ENCODE data around the gene RRM1. TPM values are rescaled to one million over a fixed set of nuclear protein-coding genes. Genes with fewer than 3 reads are reported as not detected.

Gene RRM1
- polyA plus RNA-seq, 1 donor = 48.2 TPM

DNA sequence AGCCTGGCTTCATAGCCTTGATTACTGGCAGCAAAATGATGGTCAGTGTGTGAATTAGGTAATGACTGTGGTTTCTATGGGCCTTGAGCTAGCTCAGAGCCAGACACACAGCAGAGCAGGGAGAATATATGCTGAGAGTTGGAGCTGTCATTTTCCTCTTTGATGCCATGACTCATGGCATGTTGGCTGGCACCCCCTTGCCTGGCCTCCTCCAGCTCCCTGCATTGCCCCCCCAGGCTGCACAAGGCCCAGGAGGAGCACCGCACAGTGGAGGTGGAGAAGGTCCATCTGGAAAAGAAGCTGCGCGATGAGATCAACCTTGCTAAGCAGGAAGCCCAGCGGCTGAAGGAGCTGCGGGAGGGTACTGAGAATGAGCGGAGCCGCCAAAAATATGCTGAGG is 20.3 kb upstream of the RRM1 start:
- no peaks in the 10 kb centered on the region for H3K9me3 ChIP-seq (ENCODE audit: control insufficient read depth, low read depth, low read length)
- no peak overlapping the region for H3K27ac ChIP-seq (ENCODE audit: low read length)
- no peak overlapping the region for H3K4me3 ChIP-seq (ENCODE audit: low read length)
- no peak for DNase-seq
- H3K4me1 ChIP-seq (ENCODE audit: control insufficient read depth, insufficient read depth, low read length) = no peaks in the 10 kb centered on the region
- H3K27me3 ChIP-seq (ENCODE audit: control insufficient read depth, insufficient read depth, low read length) = no peaks in the 10 kb centered on the region
- H3K36me3 ChIP-seq (ENCODE audit: control insufficient read depth, insufficient read depth, low read length) = peaks cover 4% of the 10 kb centered on the region
- WGBS (ENCODE audit: insufficient coverage, low lambda C conversion rate) = no CpG with 5 or more reads among the region's 7 CpGs

DNA sequence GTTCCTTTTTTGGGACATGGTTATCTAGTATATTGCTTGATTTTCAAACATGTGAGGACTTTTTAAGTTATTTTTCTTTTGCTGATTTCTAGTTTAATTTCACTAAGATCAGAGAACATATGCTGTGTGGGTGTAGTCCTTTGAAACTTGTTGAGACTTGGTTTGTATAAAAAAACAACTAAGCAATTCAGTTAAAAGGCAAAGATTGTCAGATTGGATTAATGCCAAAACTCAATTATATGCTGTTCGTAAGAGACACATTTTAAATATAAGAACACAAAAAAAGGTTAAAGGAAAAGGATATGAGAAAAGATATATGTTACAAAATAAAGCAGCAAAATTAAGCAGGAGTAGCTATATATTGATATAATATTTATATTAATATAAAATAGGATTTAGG is 17.8 kb upstream of the RRM1 start:
- no peak overlapping the region for H3K27ac ChIP-seq (ENCODE audit: low read length)
- no peaks in the 10 kb centered on the region for H3K9me3 ChIP-seq (ENCODE audit: control insufficient read depth, low read depth, low read length)
- WGBS (ENCODE audit: insufficient coverage, low lambda C conversion rate) = 83% methylated on average over 1 of the region's 1 CpG

DNA sequence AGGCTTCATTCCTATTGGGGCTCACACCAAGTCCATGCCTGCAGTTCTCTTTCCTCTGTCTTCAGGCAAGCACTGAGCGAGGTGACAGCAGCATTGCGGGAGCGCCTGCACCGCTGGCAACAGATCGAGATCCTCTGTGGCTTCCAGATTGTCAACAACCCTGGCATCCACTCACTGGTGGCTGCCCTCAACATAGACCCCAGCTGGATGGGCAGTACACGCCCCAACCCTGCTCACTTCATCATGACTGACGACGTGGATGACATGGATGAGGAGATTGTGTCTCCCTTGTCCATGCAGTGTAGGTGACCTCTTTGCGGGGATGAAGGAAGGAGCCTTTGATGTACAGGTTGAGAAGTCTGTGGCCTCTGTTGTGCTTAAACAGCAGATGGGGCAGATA is 11.4 kb upstream of the RRM1 start:
- no CpG with 5 or more reads among the region's 9 CpGs for WGBS (ENCODE audit: insufficient coverage, low lambda C conversion rate)
- no peak for DNase-seq
- H3K27ac ChIP-seq (ENCODE audit: low read length) = no peak overlapping the region
- no peaks in the 10 kb centered on the region for H3K9me3 ChIP-seq (ENCODE audit: control insufficient read depth, low read depth, low read length)
- H3K27me3 ChIP-seq (ENCODE audit: control insufficient read depth, insufficient read depth, low read length) = no peaks in the 10 kb centered on the region
- no peaks in the 10 kb centered on the region for H3K4me1 ChIP-seq (ENCODE audit: control insufficient read depth, insufficient read depth, low read length)
- H3K36me3 ChIP-seq (ENCODE audit: control insufficient read depth, insufficient read depth, low read length) = peaks cover 36% of the 10 kb centered on the region
- no peak overlapping the region for H3K4me3 ChIP-seq (ENCODE audit: low read length)

More for the DNA sequence above, 17.8 kb upstream of the RRM1 start:
- H3K4me1 ChIP-seq (ENCODE audit: control insufficient read depth, insufficient read depth, low read length) = no peaks in the 10 kb centered on the region
- no peaks in the 10 kb centered on the region for H3K27me3 ChIP-seq (ENCODE audit: control insufficient read depth, insufficient read depth, low read length)
- no peak for DNase-seq
- H3K4me3 ChIP-seq (ENCODE audit: low read length) = no peak overlapping the region
- peaks cover 7% of the 10 kb centered on the region for H3K36me3 ChIP-seq (ENCODE audit: control insufficient read depth, insufficient read depth, low read length)

DNA sequence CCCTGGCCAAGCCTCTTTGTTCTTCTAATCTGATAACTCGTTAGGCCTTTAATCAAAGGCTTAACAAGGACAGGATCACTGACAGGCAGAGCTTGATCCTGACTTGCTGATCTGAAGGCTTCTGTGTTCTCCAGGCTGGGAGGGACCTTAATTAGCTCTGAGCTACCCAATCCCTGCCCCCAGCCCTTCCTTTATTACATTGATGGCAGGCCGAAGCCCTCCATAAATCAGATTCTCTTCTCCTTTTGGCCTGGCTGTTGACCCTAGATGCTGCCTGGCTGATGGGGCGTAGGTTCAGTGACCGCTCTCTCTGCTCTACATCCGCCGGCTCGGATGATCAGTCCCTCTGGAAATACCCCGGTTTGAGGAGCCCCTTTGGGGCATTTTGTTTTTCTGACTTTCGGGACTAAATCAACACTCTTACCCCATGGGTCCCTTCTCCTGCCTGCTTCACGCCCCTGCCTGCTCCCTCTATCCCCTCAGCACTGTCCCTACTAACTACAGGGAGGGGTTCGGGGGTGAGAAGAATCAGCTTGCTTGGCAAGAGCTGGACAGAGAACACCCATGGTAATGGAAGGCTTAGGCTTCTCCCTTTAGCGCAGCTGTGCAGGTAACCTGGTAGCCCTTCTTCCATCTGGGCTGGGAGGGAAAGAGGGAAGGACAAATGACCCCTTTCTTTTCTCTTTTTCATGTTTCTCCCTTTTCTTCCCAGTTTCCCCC is 10.0 kb upstream of the RRM1 start:
- H3K36me3 ChIP-seq (ENCODE audit: control insufficient read depth, insufficient read depth, low read length) = peaks cover 42% of the 10 kb centered on the region
- H3K9me3 ChIP-seq (ENCODE audit: control insufficient read depth, low read depth, low read length) = no peaks in the 10 kb centered on the region
- no peak overlapping the region for H3K27ac ChIP-seq (ENCODE audit: low read length)
- DNase-seq = no peak
- no peak overlapping the region for H3K4me3 ChIP-seq (ENCODE audit: low read length)
- H3K4me1 ChIP-seq (ENCODE audit: control insufficient read depth, insufficient read depth, low read length) = no peaks in the 10 kb centered on the region
- whole genome bisulfite sequencing (ENCODE audit: insufficient coverage, low lambda C conversion rate) = 100% methylated on average over 1 of the region's 12 CpGs
- H3K27me3 ChIP-seq (ENCODE audit: control insufficient read depth, insufficient read depth, low read length) = no peaks in the 10 kb centered on the region

DNA sequence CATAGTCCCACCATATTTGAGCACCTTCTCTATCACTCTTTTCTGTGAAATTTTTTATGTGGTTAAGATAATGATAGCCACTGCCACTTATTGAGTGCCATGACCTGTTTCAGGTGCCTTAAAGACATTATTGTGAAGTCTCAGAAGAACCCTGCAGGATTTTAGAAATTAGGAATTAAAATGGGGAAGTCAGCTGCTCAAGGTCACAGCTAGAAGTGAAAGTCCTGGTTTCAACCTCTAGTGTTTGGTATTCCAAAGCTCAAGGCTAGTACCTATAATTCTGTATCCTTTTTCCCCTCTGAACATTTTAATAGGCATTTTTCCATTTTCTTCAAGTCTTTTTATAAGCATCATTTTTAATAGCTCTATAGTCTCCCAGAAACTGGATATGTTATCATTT is 9.0 kb upstream of the RRM1 start:
- Histone ChIP-seq H3K27me3 (ENCODE audit: control insufficient read depth, insufficient read depth, low read length) (no peaks in the 10 kb centered on the region), H3K4me1 (ENCODE audit: control insufficient read depth, insufficient read depth, low read length) (no peaks in the 10 kb centered on the region), H3K4me3 (ENCODE audit: low read length) (no peak overlapping the region), H3K9me3 (ENCODE audit: control insufficient read depth, low read depth, low read length) (no peaks in the 10 kb centered on the region), H3K36me3 (ENCODE audit: control insufficient read depth, insufficient read depth, low read length) (peaks cover 44% of the 10 kb centered on the region), H3K27ac (ENCODE audit: low read length) (no peak overlapping the region)
- no peak for DNase-seq

DNA sequence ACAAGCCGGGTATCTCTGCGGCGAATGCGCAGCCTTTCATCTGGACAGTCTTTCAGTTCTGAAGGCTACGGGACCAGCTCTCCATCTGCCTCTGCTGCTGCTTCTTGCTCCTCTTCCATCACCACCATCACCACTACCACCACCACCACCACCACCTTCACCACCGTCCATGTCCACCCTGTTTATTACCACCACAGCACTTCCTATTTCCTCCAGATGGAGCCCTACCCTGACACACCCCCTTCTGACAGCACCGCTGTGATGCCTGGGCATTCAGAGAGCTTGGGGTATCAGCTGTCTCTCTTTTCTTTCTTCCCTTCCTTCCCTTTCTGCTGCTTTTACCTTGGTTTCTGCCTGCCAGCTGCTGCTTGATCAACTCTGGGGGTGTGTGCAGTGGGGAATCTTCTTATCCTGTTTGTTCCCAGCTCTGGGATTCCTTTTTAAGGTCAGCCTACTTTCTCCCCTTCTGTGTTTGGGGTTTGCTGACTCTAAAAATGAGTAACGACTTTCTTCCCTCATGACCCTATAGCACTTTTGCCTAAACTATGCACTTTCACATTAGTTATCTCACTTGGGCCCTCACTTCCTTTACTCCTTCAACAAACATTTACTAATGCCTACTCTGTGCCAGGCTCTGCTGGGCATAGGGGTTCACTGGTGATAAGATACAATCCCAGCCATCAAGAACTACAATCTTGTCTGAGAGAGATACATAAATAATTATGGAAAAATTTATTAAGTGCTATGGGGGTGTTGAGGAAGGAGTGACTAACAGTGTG is 7.8 kb upstream of the RRM1 start:
- 67% methylated on average over 1 of the region's 8 CpGs for WGBS (ENCODE audit: insufficient coverage, low lambda C conversion rate)
- no peak for DNase-seq
- no peaks in the 10 kb centered on the region for H3K4me1 ChIP-seq (ENCODE audit: control insufficient read depth, insufficient read depth, low read length)
- H3K9me3 ChIP-seq (ENCODE audit: control insufficient read depth, low read depth, low read length) = no peaks in the 10 kb centered on the region
- H3K27ac ChIP-seq (ENCODE audit: low read length) = no peak overlapping the region
- H3K36me3 ChIP-seq (ENCODE audit: control insufficient read depth, insufficient read depth, low read length) = peaks cover 44% of the 10 kb centered on the region
- H3K4me3 ChIP-seq (ENCODE audit: low read length) = no peak overlapping the region
- no peaks in the 10 kb centered on the region for H3K27me3 ChIP-seq (ENCODE audit: control insufficient read depth, insufficient read depth, low read length)

DNA sequence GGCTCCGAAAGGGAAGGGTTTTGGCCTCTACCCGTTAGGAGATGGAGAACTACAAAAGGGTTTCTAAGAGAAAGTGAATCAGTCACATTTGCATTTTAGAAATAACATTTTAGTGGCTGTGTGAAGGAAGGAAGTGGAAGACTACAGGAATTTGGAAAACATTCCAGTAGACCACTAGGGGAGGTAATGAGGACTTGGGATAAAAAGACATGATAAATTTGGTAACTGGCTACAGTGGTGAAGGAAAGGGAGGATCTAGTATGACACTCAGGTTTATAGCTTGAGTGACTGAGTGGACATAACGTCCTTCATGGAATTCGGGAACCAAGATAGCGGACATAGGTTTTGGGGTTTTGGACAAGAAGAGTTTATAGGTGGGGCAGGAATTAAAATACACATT is 7.0 kb upstream of the RRM1 start:
- no peak for DNase-seq
- H3K27ac ChIP-seq (ENCODE audit: low read length) = no peak overlapping the region
- H3K4me1 ChIP-seq (ENCODE audit: control insufficient read depth, insufficient read depth, low read length) = no peaks in the 10 kb centered on the region
- peaks cover 38% of the 10 kb centered on the region for H3K36me3 ChIP-seq (ENCODE audit: control insufficient read depth, insufficient read depth, low read length)
- no peaks in the 10 kb centered on the region for H3K9me3 ChIP-seq (ENCODE audit: control insufficient read depth, low read depth, low read length)
- WGBS (ENCODE audit: insufficient coverage, low lambda C conversion rate) = 96% methylated on average over 5 of the region's 5 CpGs
- no peaks in the 10 kb centered on the region for H3K27me3 ChIP-seq (ENCODE audit: control insufficient read depth, insufficient read depth, low read length)
- H3K4me3 ChIP-seq (ENCODE audit: low read length) = no peak overlapping the region

DNA sequence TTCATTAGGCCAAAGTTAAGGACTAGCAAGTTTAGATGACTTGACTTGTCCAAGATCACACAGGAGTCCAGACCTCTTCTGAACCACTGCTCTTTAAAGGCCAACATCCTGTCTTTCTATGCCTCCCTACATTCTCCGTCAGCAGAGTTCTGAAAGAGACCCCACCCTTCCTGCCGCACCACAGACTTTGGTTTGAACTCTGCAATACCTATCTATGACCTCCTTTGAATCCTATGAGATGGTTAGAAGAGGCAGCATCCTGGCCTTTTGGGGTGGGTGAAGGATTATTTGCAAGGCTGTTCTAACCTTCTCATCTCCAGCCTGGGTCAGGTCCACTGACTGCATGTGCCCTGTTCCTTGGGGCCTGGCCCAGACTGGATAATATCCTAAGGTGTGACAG is 4.3 kb upstream of the RRM1 start:
- no peaks in the 10 kb centered on the region for H3K9me3 ChIP-seq (ENCODE audit: control insufficient read depth, low read depth, low read length)
- H3K4me1 ChIP-seq (ENCODE audit: control insufficient read depth, insufficient read depth, low read length) = peaks cover 6% of the 10 kb centered on the region
- H3K36me3 ChIP-seq (ENCODE audit: control insufficient read depth, insufficient read depth, low read length) = peaks cover 26% of the 10 kb centered on the region
- H3K4me3 ChIP-seq (ENCODE audit: low read length) = no peak overlapping the region
- WGBS (ENCODE audit: insufficient coverage, low lambda C conversion rate) = no CpG with 5 or more reads among the region's 2 CpGs
- no peak overlapping the region for H3K27ac ChIP-seq (ENCODE audit: low read length)
- no peaks in the 10 kb centered on the region for H3K27me3 ChIP-seq (ENCODE audit: control insufficient read depth, insufficient read depth, low read length)
- DNase-seq = no peak

DNA sequence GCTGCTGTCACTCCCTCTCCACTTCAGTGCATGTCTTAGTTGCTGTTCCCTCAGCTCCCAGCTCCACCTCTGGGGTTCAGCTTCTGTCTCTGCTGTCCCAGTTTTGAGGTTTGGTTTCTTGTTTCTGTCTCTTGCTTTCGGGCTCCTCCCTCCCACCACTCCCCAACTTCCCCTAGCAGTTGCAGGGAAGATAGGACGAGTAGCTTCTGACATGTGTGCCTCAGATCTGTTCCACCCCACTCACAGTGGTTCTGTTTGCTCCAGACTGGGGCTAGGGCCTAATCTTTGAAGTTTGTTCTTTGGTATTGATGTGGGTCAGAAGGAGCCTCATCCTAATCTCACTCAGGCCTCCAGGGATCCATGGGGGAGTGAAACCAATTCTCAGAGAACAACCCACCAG is 2.6 kb upstream of the RRM1 start:
- peaks cover 15% of the 10 kb centered on the region for H3K4me1 ChIP-seq (ENCODE audit: control insufficient read depth, insufficient read depth, low read length)
- H3K36me3 ChIP-seq (ENCODE audit: control insufficient read depth, insufficient read depth, low read length) = peaks cover 15% of the 10 kb centered on the region
- H3K9me3 ChIP-seq (ENCODE audit: control insufficient read depth, low read depth, low read length) = no peaks in the 10 kb centered on the region
- no peak overlapping the region for H3K4me3 ChIP-seq (ENCODE audit: low read length)
- DNase-seq = no peak
- H3K27me3 ChIP-seq (ENCODE audit: control insufficient read depth, insufficient read depth, low read length) = no peaks in the 10 kb centered on the region
- WGBS (ENCODE audit: insufficient coverage, low lambda C conversion rate) = no CpG with 5 or more reads among the region's 2 CpGs
- no peak overlapping the region for H3K27ac ChIP-seq (ENCODE audit: low read length)

DNA sequence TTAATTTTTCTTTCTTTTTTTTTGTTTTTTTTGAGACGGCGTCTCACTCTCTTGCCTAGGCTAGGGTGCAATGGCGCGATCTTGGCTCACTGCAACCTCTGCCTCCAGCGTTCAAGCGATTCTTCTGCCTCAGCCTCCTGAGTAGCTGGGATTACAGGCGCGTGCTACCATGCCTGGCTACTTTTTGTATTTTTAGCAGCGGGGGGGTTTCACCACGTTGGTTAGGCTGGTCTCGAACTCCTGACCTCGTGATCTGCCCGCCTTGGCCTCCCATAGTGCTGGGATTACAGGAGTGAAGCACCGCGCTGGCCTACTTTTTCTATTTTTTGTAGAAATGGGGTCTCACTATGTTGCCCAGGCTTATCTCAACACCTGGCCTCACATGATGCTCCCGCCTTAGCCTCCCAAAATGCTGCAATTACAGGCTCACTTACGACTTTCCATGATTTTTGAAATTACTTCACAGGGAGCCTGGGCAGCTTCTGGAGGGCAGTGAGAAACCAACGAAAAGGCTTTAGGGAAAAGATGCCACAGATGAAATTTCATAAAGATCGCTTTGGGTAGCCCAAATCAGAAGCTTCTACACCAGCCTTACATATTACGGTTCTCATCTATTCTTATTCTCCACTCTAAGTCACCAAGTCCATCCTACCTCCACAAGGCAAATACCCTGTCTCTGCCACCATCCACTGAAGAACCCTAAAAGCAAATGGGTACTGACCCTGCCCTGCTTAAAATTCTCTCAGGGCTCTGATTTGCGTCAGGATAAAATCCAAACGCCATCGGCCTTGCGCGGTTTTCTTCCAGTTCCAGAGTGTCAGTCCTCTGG is 866 bp upstream of the RRM1 start:
- no peaks in the 10 kb centered on the region for H3K27me3 ChIP-seq (ENCODE audit: control insufficient read depth, insufficient read depth, low read length)
- H3K27ac ChIP-seq (ENCODE audit: low read length) = peak overlapping the region; percentile 88
- no peaks in the 10 kb centered on the region for H3K9me3 ChIP-seq (ENCODE audit: control insufficient read depth, low read depth, low read length)
- WGBS (ENCODE audit: insufficient coverage, low lambda C conversion rate) = 90% methylated on average over 6 of the region's 25 CpGs
- no peak for DNase-seq
- H3K4me3 ChIP-seq (ENCODE audit: low read length) = peak overlapping the region; percentile 83
- H3K36me3 ChIP-seq (ENCODE audit: control insufficient read depth, insufficient read depth, low read length) = peaks cover 5% of the 10 kb centered on the region
- peaks cover 15% of the 10 kb centered on the region for H3K4me1 ChIP-seq (ENCODE audit: control insufficient read depth, insufficient read depth, low read length)

Measured in large intestine (tissue), 3 donors.